ENCODE data around the gene DYRK1A. TPM values are rescaled to one million over a fixed set of nuclear protein-coding genes. Genes with fewer than 3 reads are reported as not detected.
"Not testable (repeated sequence)": the region's sequence is repeated elsewhere in the genome, so short reads cannot be mapped to it uniquely, and the experiment has no call there.

Gene DYRK1A
- polyA plus RNA-seq, 1 donor: 52.4 TPM

DNA sequence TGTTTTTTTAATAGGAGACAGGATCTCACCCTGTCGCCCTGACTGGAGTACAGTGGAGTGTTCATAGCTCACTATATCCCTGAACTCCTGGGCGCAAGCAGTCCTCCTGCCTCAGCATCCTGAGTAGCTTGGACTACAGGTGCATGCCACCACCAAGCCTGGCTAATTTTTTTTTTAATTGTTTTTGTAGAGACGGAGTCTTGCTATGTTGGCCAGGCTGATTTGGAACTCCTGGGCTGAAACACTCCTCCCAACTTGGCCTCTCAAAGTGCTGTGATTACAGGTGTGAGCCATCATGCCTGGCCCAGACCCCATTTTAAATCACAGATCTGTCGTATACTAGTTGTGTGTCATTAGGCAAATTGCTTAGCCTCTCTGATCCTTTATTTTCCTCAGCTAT lies 161.1 kb downstream of the DYRK1A start:
- no peak for DNase-seq (ENCODE audit: low read depth)

DNA sequence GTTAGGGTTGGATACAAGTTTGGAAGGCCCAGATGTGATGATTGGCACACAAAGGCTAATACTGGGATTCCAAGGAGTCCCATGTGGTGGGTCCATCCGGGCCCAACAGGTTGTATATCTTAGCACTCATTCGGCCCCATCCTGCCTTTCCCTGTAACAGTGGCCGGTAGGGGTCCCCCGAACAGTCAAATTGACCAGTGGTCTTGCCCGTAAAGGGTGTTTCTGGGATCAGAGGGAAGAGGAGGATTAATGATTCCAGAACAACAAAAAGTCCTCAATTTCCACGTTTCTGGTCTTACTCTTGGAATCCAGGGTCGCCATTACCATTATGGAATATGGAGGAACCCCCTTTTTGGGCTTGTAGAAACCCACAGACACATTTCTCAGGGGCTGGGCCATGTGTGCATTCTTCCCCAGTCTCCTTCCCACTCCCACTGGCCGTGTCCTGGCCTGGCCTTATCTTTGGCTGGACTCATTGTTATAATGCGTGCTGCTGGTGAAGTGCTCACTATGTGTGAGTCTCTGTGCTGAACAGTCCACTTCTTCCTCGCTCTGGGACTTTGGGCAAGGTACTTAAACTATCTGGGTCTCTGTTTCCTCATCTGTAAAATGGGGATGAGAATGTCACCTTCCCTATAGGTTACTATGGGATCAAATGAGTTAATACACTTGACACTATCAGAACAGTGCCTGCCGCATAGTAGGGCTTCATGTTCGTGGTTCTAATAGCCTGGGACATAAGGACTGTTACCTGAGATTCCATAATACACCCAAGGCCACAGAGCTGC lies 161.8 kb downstream of the DYRK1A start:
- DNase-seq (ENCODE audit: low read depth): no peak

- DNase-seq (ENCODE audit: low read depth): no peak
Measured at GRCh38 chr21:37529649-37530048, 163.1 kb downstream of the DYRK1A start.

- no peak for DNase-seq (ENCODE audit: low read depth)
Measured at GRCh38 chr21:37530901-37531351, 164.4 kb downstream of the DYRK1A start.

- no peak for DNase-seq (ENCODE audit: low read depth)
Measured at GRCh38 chr21:37531431-37531932, 164.9 kb downstream of the DYRK1A start.

- no peak for DNase-seq (ENCODE audit: low read depth)
Measured at GRCh38 chr21:37532868-37533780, 166.6 kb downstream of the DYRK1A start.

DNA sequence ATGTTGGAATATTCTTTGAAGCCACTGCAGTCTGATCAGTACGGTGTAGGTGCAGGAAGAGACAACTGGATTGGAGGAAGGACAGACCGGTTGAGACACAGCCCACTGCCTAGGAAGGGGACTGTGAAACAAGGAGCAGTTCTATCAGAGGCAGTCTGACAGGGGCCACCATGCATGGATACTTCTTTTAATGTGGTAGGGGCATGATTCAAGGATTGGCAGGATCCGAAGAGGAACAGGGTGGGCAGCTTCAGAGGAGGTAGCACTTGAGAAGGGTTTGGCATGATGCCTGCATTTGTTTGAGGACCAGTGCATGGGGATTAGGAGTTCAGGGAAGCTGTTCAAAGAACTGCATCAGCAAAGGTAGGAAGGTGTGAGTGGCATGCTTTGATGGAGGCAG lies 167.9 kb downstream of the DYRK1A start:
- DNase-seq (ENCODE audit: low read depth): no peak

DNA sequence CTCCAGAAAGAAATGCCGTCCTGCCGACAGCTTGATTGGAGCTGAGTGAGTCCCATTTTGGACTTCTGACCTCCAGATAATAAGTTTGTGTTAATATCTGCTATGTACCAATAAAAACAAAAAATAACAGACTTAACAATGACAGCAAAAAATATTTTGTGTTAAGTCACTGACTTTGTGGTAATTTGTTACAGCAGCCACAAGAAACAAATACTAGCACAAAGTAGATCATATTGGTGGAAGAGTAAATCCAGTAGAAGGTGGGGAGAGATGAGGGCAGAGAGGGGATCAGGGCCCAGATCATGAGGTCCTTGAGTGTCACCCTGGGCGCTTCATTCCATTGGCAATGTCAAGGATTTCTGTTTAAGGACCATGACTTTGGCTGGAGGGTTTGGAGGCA lies 168.6 kb downstream of the DYRK1A start:
- DNase-seq (ENCODE audit: low read depth): no peak

- no peak for DNase-seq (ENCODE audit: low read depth)
Measured at GRCh38 chr21:37535672-37536071, 169.1 kb downstream of the DYRK1A start.

GRCh38 chr21:37536616-37537278 lies 170.2 kb downstream of the DYRK1A start:
- no peak for DNase-seq (ENCODE audit: low read depth)

- no peak for DNase-seq (ENCODE audit: low read depth)
Measured at GRCh38 chr21:37537391-37537996, 170.9 kb downstream of the DYRK1A start.

- no peak for DNase-seq (ENCODE audit: low read depth)
Measured at GRCh38 chr21:37538971-37539590, 172.5 kb downstream of the DYRK1A start.

GRCh38 chr21:37541128-37541527 lies 174.6 kb downstream of the DYRK1A start:
- DNase-seq (ENCODE audit: low read depth): not testable (repeated sequence)

DNA sequence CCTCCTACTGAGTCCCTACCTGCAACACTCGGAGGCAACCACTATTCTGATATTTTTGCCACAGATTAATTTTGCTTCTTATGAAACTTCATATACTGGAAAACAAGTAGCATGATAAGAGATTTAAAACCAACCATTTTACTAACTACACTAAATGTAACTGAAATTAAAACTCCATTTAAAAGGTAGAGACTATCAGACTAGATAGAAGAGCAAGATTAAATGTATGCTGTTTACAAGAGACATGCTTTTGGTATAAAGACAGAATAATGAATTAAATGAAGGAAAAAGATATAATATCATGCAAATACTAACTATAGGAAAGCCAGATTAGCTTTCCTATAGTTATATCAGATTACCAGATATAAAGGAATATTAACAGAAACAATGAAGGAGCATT lies 175.9 kb downstream of the DYRK1A start:
- DNase-seq (ENCODE audit: low read depth): no peak

DNA sequence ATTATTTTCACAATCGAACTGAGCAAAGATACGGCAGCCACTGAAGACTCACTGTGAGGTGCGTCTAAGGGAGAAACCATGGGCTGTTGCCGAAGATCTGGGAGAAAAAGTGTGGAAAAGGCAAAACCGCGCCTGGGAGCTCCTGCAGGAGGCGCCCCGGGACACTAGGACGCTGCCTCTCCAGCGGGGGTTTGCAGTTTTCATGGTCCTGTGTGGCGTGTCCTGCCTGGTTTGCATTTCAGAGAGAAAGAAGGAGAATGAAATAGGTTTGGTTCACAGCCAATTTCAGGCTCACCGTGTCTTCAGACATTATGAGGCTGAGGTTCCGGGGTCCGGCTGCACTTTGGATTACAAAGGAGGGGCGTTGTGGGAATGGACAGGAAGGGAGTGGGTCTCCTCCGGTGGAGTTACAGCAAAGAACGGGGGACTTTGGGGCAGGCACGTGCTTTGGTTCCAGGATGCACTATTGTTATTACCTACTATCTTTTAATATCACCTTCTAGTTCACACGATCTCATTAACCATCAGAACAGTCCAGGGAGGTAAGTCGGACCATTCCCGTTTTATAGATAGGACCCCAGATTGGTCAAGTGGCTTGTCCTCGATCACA lies 179.8 kb downstream of the DYRK1A start:
- DNase-seq (ENCODE audit: low read depth): no peak

GRCh38 chr21:37546949-37547614 lies 180.5 kb downstream of the DYRK1A start:
- no peak for DNase-seq (ENCODE audit: low read depth)

DNA sequence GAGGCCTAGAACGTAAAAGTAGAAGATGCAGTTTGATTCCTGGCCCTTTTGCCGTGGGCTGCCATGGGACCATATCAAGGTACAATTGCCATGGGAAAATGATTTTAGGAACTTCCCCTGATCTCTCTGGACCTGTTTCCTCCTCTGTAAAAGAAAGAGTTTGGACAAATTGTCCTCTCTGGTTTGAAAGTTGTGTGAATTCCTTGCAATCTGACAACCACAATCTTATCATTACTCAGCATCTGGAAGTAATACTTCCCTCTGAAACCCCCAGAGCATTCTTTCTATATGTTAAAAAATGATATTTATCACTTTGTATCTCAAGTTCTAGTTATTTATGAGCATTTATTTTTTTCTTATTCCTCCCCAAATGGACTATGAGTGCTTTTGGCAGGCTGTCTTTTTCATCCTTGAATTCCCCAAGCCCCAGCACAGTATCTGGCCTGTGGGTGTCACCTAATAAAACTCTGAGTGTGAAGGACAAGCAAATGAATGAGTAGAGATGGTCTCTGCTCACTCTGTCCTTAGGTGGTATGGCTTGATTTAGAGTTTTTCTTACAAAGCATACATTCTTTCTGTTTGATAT lies 181.1 kb downstream of the DYRK1A start:
- DNase-seq (ENCODE audit: low read depth): no peak

- DNase-seq (ENCODE audit: low read depth): no peak
Measured at GRCh38 chr21:37548521-37548981, 182.0 kb downstream of the DYRK1A start.

DNA sequence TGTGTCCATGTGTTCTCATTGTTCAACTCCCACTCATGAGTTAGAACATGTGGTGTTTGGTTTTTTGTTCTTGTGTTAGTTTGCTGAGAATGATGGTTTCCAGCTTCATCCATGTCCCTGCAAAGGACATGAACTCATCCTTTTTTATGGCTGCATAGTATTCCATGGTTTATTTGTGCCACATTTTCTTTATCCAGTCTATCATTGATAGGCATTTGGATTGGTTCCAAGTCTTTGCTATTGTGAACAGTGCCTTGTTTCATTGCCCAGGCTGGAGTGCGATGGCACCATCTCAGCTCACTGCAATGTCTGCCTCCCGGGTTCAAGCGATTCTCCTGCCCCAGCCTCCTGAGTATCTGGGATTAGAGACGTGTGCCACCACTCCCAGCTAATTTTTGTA lies 183.2 kb downstream of the DYRK1A start:
- not testable (repeated sequence) for DNase-seq (ENCODE audit: low read depth)

- no peak for DNase-seq (ENCODE audit: low read depth)
Measured at GRCh38 chr21:37550157-37550556, 183.6 kb downstream of the DYRK1A start.
